Measurements from ENCODE around the gene STXBP5. TPM values are rescaled to one million over a fixed set of nuclear protein-coding genes. Genes with fewer than 3 reads are reported as not detected.
"Not testable (repeated sequence)": the region's sequence is repeated elsewhere in the genome, so short reads cannot be mapped to it uniquely, and the experiment has no call there.

STXBP5 gene
- total and polyA plus RNA-seq, 5 experiments from 2014 or later = 2.9 to 37.6 (median 11.2) TPM

GRCh38 chr6:147238164-147238563 is 33.9 kb downstream of the STXBP5 start:
- Mint-ChIP-seq H3K4me3 (no peak overlapping the region), H3K36me3 (peaks cover 11 to 52% (median 40%) of the 10 kb centered on the region in 3 donors)

GRCh38 chr6:147238906-147239305 is 34.7 kb downstream of the STXBP5 start:
- Mint-ChIP-seq H3K4me3 (no peak overlapping the region), H3K9me3 (no peaks in the 10 kb centered on the region), H3K4me1 (peaks cover 0 to 6% (median 4%) of the 10 kb centered on the region in 4 donors), H3K27me3 (no peaks in the 10 kb centered on the region), H3K36me3 (peaks cover 11 to 55% (median 42%) of the 10 kb centered on the region in 3 donors), H3K27ac (no peak overlapping the region)
- ATAC-seq (no peak), DNase-seq (no peak)
- POLR2A ChIA-PET = no interaction called here

More at GRCh38 chr6:147238164-147238563, 33.9 kb downstream of the STXBP5 start:
- Mint-ChIP-seq H3K4me1 (peaks cover 0 to 10% (median 4%) of the 10 kb centered on the region in 4 donors), H3K27ac (no peak overlapping the region), H3K27me3 (no peaks in the 10 kb centered on the region), H3K9me3 (no peaks in the 10 kb centered on the region)
- ATAC-seq (no peak), DNase-seq (no peak)
- POLR2A ChIA-PET = no interaction called here

GRCh38 chr6:147244832-147245231 is 40.6 kb downstream of the STXBP5 start:
- no peaks in the 10 kb centered on the region for H3K27me3 Mint-ChIP-seq
- no peak overlapping the region for H3K4me3 Mint-ChIP-seq
- H3K27ac Mint-ChIP-seq = no peak overlapping the region
- ATAC-seq = no peak
- POLR2A ChIA-PET = no interaction called here
- H3K4me1 Mint-ChIP-seq = peaks cover 0 to 7% (median 1%) of the 10 kb centered on the region in 4 donors
- DNase-seq = no peak
- peaks cover 14 to 68% (median 50%) of the 10 kb centered on the region in 3 donors for H3K36me3 Mint-ChIP-seq
- H3K9me3 Mint-ChIP-seq = peaks cover 0 to 5% (median 0%) of the 10 kb centered on the region in 9 donors

GRCh38 chr6:147245693-147246092 is 41.5 kb downstream of the STXBP5 start:
- Mint-ChIP-seq H3K4me1 (peaks cover 0 to 7% (median 1%) of the 10 kb centered on the region in 4 donors), H3K4me3 (no peak overlapping the region), H3K36me3 (peaks cover 20 to 71% (median 53%) of the 10 kb centered on the region in 3 donors), H3K27me3 (no peaks in the 10 kb centered on the region), H3K9me3 (peaks cover 0 to 6% (median 0%) of the 10 kb centered on the region in 9 donors), H3K27ac (no peak overlapping the region)
- DNase-seq (no peak), ATAC-seq (no peak)
- POLR2A ChIA-PET = no interaction called here

GRCh38 chr6:147246853-147247635 is 42.8 kb downstream of the STXBP5 start:
- no peaks in the 10 kb centered on the region for H3K27me3 Mint-ChIP-seq
- DNase-seq = no peak
- H3K36me3 Mint-ChIP-seq = peaks cover 24 to 78% (median 59%) of the 10 kb centered on the region in 3 donors
- peaks cover 0 to 6% (median 0%) of the 10 kb centered on the region in 9 donors for H3K9me3 Mint-ChIP-seq
- POLR2A ChIA-PET = no interaction called here
- peaks cover 0 to 4% (median 3%) of the 10 kb centered on the region in 4 donors for H3K4me1 Mint-ChIP-seq
- no peak overlapping the region for H3K4me3 Mint-ChIP-seq
- ATAC-seq = no peak
- H3K27ac Mint-ChIP-seq = no peak overlapping the region

GRCh38 chr6:147248859-147249258 is 44.6 kb downstream of the STXBP5 start:
- ATAC-seq = no peak
- POLR2A ChIA-PET = interaction anchor here (0.7 to 1.0 kb wide), 2 partner anchors 15 to 16 kb away, joined by 3 to 7 read pairs; no protein-coding TSS in a partner anchor
- H3K9me3 Mint-ChIP-seq = peaks cover 0 to 13% (median 4%) of the 10 kb centered on the region in 9 donors
- H3K4me1 Mint-ChIP-seq = peaks cover 0 to 14% (median 7%) of the 10 kb centered on the region in 4 donors
- no peak overlapping the region for H3K4me3 Mint-ChIP-seq
- no peaks in the 10 kb centered on the region for H3K27me3 Mint-ChIP-seq
- peak overlapping the region in 1 of 10 donors; percentile 20 for H3K27ac Mint-ChIP-seq
- peaks cover 24 to 70% (median 67%) of the 10 kb centered on the region in 3 donors for H3K36me3 Mint-ChIP-seq
- no peak for DNase-seq

GRCh38 chr6:147251072-147251471 is 46.9 kb downstream of the STXBP5 start:
- POLR2A ChIA-PET = interaction anchor here (0.6 to 1.1 kb wide), 2 partner anchors 47 to 57 kb away, joined by 3 to 6 read pairs; partner anchors contain the start of gene STXBP5
- peaks cover 8 to 31% (median 14%) of the 10 kb centered on the region in 4 donors for H3K4me1 Mint-ChIP-seq
- H3K36me3 Mint-ChIP-seq = peaks cover 24 to 63% (median 52%) of the 10 kb centered on the region in 3 donors
- no peak overlapping the region for H3K4me3 Mint-ChIP-seq
- DNase-seq (no peak), ATAC-seq (no peak)
- H3K27ac Mint-ChIP-seq = no peak overlapping the region
- H3K27me3 Mint-ChIP-seq = no peaks in the 10 kb centered on the region
- peaks cover 0 to 13% (median 4%) of the 10 kb centered on the region in 9 donors for H3K9me3 Mint-ChIP-seq

GRCh38 chr6:147254929-147255473 is 50.8 kb downstream of the STXBP5 start:
- Mint-ChIP-seq H3K36me3 (peaks cover 9 to 40% (median 31%) of the 10 kb centered on the region in 3 donors), H3K9me3 (peaks cover 0 to 13% (median 4%) of the 10 kb centered on the region in 9 donors), H3K4me1 (peaks cover 8 to 32% (median 12%) of the 10 kb centered on the region in 4 donors)
- H3K27me3 Mint-ChIP-seq, H3K4me3 Mint-ChIP-seq, H3K27ac Mint-ChIP-seq, POLR2A ChIA-PET, ATAC-seq, DNase-seq: not testable (repeated sequence)

GRCh38 chr6:147255948-147256674 is 51.9 kb downstream of the STXBP5 start:
- DNase-seq = peak in 2 of 10 donors; percentile 7 to 9
- peaks cover under 1 to 31% (median 25%) of the 10 kb centered on the region in 3 donors for H3K36me3 Mint-ChIP-seq

GRCh38 chr6:147257760-147258159 is 53.5 kb downstream of the STXBP5 start:
- H3K36me3 Mint-ChIP-seq = peaks cover 0 to 20% (median 18%) of the 10 kb centered on the region in 3 donors
- POLR2A ChIA-PET = no interaction called here
- H3K4me1 Mint-ChIP-seq = peaks cover 8 to 26% (median 12%) of the 10 kb centered on the region in 4 donors
- H3K27me3 Mint-ChIP-seq = no peaks in the 10 kb centered on the region
- no peak overlapping the region for H3K4me3 Mint-ChIP-seq
- no peak overlapping the region for H3K27ac Mint-ChIP-seq
- peaks cover 0 to 5% (median 0%) of the 10 kb centered on the region in 9 donors for H3K9me3 Mint-ChIP-seq
- ATAC-seq (no peak), DNase-seq (no peak)

More at GRCh38 chr6:147255948-147256674, 51.9 kb downstream of the STXBP5 start:
- POLR2A ChIA-PET = no interaction called here
- ATAC-seq = peak in 1 of 2 donors; percentile 57
- Mint-ChIP-seq H3K27me3 (no peaks in the 10 kb centered on the region), H3K4me3 (no peak overlapping the region), H3K27ac (peak overlapping the region in 5 of 10 donors; percentile 0 to 18 (median 6)), H3K4me1 (peaks cover 8 to 32% (median 12%) of the 10 kb centered on the region in 4 donors), H3K9me3 (peaks cover 0 to 13% (median 4%) of the 10 kb centered on the region in 9 donors)

GRCh38 chr6:147260091-147260490 is 55.9 kb downstream of the STXBP5 start:
- peaks cover 3 to 10% (median 5%) of the 10 kb centered on the region in 4 donors for H3K4me1 Mint-ChIP-seq
- no peaks in the 10 kb centered on the region for H3K27me3 Mint-ChIP-seq
- DNase-seq (no peak), ATAC-seq (no peak)
- H3K4me3 Mint-ChIP-seq = no peak overlapping the region
- H3K9me3 Mint-ChIP-seq = no peaks in the 10 kb centered on the region
- peak overlapping the region in 1 of 10 donors; percentile 11 for H3K27ac Mint-ChIP-seq
- POLR2A ChIA-PET = no interaction called here
- H3K36me3 Mint-ChIP-seq = peaks cover 0 to 35% (median 5%) of the 10 kb centered on the region in 3 donors

GRCh38 chr6:147262946-147263345 is 58.7 kb downstream of the STXBP5 start:
- peaks cover 0 to 10% (median 3%) of the 10 kb centered on the region in 4 donors for H3K4me1 Mint-ChIP-seq
- H3K4me3 Mint-ChIP-seq = no peak overlapping the region
- no peak overlapping the region for H3K27ac Mint-ChIP-seq
- peaks cover 5 to 64% (median 18%) of the 10 kb centered on the region in 3 donors for H3K36me3 Mint-ChIP-seq
- no peak for DNase-seq
- POLR2A ChIA-PET = interaction anchor here (0.8 kb wide), 1 partner anchor 14 kb away, joined by 7 read pairs; no protein-coding TSS in a partner anchor
- H3K27me3 Mint-ChIP-seq = no peaks in the 10 kb centered on the region
- no peaks in the 10 kb centered on the region for H3K9me3 Mint-ChIP-seq
- no peak for ATAC-seq

Measured in naive thymus-derived CD8-positive, alpha-beta T cell (primary cell).